HEK293T (cell line): ENCODE data around the gene DOCK3.

Source experiments
- ARNT ChIP-seq: fragments of 450-650 bp; IDR thresholded peaks from 2 replicates; pipeline ENCODE4 v1.6.1; 2017; ENCODE audit warnings: mild to moderate bottlenecking
- ELF4 ChIP-seq: fragments of 450-650 bp; IDR thresholded peaks from 2 replicates; pipeline ENCODE4 v1.6.1; 2017; ENCODE audit warnings: antibody characterized with exemption

GRCh38 chr3:51139616-51140015 is 464.9 kb downstream of the DOCK3 start:
- TF ChIP-seq ELF4: no peak
- TF ChIP-seq ARNT: no peak
